HG03439 (cell line): ENCODE data around the gene MYBL2.

ENCODE experiments used
- ATAC-seq: cut with Tn5 transposase; IDR thresholded peaks from one replicate; pipeline ENCODE4 v1.9.1; 2021; ENCODE audit warnings: mild to moderate bottlenecking, moderate library complexity; ENCODE audit not compliant: unreplicated experiment

MYBL2 gene

GRCh38 chr20:43681991-43682410 is 15.1 kb downstream of the MYBL2 start:
- ATAC-seq: peak; percentile 86

DNA sequence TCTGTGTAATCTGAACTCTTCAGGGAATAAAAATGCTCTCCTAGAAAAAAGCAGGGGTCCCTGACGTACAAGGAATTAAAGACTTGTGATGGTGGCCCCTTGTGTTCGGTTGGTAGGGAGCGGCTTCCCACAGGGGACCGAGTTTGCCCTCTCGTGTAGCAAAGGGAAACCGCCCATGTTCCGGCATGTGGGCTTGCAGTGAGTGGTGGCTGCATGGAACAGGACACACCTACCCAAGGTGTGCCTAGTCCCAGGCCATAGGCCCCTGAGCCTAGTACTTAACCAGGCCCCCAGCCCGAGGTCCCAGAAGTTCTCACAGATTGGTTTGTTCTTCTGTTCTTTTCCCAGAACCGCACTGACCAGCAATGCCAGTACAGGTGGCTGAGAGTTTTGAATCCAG is 15.5 kb downstream of the MYBL2 start:
- ATAC-seq: peak; percentile 37

- no peak for ATAC-seq
Observed at GRCh38 chr20:43686820-43687219, 19.9 kb downstream of the MYBL2 start.

- no peak for ATAC-seq
Observed at GRCh38 chr20:43689165-43689564, 22.3 kb downstream of the MYBL2 start.

DNA sequence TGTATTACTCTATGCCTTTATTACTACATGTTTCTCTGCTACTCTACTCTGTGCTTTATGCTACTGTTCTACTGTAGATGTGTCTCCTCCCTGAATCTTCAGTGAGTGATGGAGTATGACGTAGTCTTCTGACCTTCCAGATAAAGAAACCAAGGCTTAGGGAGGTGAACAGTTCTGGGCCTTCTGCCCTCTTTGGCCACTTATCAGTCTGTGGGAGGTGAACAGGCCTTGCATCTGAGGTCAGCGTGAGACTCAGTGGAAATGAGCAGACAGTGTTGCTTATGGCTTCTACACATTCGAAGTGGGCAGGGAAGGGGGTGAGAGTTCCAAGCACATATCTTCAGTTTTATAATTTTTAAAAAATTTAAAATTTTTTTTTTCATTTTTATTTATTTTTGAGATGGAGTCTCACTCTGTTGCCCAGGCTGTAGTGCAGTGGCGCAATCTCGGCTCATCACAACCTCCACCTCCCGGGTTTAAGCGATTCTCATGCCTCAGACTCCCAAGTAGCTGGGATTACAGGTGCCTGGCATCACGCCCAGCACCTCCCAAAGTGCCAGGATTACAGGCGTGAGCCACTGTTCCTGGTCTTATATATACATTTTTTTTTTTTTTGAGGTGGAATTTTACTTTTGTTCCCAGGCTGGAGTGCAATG is 24.2 kb downstream of the MYBL2 start:
- no peak for ATAC-seq

- no peak for ATAC-seq
Observed at GRCh38 chr20:43691928-43692524, 25.1 kb downstream of the MYBL2 start.

GRCh38 chr20:43694763-43695162 is 27.8 kb downstream of the MYBL2 start:
- ATAC-seq: no peak

DNA sequence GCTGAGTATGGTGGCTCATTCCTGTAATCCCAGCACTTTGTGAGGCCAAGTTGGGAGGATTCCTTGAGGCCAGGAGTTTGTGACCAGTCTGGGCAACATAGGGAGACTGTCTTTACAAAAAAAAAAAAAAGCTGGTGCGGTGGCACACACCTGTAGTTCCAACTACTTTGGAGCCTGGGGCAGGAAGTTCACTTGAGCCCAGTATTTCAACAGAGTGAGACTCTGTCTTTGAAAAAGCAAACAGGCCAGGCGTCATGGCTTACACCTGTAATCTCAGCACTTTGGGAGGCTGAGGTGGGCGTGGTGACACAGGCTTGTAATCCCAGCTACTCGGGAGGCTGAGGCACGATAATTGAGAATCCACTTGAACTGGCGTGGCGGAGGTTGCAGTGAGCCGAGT is 28.7 kb downstream of the MYBL2 start:
- ATAC-seq: no peak

- no peak for ATAC-seq
Observed at GRCh38 chr20:43699941-43700565, 33.1 kb downstream of the MYBL2 start.

DNA sequence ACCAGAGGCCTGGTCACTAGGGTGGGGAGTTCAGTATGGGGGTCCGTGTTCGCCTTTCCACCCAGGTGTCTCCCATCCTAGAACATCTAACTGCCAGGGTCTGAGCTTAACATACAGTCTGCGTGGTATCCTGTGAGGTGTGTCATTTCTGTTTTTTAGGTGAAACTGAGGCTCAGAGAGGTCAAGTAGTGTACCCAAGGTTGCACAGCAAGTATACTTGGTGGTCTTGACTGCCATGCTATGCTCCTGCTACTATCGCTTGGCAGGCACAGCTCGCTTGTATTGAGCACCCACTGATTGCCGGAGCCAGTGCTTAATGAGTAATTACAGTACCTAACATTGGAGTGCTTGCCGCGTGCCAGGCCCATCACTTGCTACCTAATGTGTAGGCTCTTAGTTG is 33.7 kb downstream of the MYBL2 start:
- no peak for ATAC-seq

DNA sequence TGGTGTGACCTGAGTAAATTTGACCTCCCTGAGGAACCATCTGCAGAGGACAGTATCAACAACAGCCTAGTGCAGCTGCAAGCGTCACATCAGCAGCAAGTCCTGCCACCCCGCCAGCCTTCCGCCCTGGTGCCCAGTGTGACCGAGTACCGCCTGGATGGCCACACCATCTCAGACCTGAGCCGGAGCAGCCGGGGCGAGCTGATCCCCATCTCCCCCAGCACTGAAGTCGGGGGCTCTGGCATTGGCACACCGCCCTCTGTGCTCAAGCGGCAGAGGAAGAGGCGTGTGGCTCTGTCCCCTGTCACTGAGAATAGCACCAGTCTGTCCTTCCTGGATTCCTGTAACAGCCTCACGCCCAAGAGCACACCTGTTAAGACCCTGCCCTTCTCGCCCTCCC is 35.6 kb downstream of the MYBL2 start:
- ATAC-seq: no peak

- peak; percentile 56 for ATAC-seq
Observed at GRCh38 chr20:43710370-43711044, 43.6 kb downstream of the MYBL2 start.

- ATAC-seq: peak; percentile 2
Observed at GRCh38 chr20:43711098-43711654, 44.3 kb downstream of the MYBL2 start.

DNA sequence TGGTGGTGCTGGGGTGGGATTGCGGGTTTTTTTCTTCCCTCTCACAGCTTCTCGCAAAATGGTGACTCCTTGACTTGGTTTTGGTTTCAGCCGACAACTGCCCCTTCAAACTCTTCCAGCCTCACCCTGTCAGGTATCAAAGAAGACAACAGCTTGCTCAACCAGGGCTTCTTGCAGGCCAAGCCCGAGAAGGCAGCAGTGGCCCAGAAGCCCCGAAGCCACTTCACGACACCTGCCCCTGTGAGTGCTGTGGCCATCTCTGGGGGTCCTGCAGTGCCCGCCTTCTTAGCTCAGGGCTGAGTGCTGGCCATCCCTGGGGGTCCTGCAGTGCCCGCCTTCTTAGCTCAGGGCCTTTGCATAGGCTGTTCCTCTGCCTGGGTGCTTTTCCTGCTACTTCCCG is 48.1 kb downstream of the MYBL2 start:
- ATAC-seq: no peak

- ATAC-seq: no peak
Observed at GRCh38 chr20:43715511-43715910, 48.6 kb downstream of the MYBL2 start.

- ATAC-seq: no peak
Observed at GRCh38 chr20:43716123-43716522, 49.2 kb downstream of the MYBL2 start.

DNA sequence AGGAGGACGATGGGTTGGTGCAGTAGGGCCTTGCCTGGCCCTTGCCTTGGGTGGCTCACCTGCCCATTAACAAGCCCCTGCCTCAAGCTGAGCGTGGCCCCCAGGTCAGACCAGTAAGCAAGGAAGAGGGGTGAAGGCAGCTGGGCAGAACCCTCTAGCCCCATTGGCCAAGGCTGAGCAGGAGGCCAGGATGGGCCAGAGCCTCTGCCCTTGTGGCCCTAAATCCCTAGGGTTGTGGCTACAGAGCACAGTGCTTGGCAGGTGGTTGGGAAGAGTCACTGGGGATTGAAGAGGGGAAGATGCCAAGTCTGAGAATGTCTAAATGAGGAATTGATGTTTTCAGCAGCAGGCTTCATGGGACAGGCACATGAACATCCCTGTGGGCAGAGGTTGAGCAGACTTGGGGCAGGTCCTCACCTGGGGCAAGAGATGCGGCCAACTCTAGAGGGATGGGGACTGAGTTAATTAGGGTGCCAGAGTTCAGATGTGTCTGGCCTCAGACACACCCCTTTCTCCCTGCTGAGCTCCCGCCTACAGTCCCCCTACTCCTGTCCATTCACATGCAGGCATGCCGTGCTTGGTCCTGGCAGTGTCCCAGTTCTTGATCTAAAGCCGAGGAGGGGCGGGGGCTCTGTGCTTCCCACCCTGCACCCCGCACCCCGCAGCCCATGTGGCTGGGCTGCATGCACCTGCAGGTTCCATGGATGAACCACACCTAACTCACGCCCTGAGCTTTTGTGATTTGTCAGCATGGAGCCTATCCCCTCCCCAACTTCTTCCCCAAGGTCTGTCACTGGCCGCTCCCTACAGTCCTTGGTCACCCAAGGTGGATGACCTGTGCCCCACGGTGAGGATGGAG is 50.1 kb downstream of the MYBL2 start:
- no peak for ATAC-seq

- no peak for ATAC-seq
Observed at GRCh38 chr20:43717616-43717995, 50.7 kb downstream of the MYBL2 start.

- no peak for ATAC-seq
Observed at GRCh38 chr20:43720007-43720406, 53.1 kb downstream of the MYBL2 start.

- no peak for ATAC-seq
Observed at GRCh38 chr20:43721097-43721428, 54.1 kb downstream of the MYBL2 start.
